Mucosa of rectum (tissue), 2 donors: ENCODE results near the gene TGFB1I1.

Source experiments
- H3K27ac ChIP-seq, 2 donors: one replicate each; pipeline ENCODE4 v1.7.0; 2013; ENCODE audit warnings: inconsistent platforms in 2 of 2, low read depth in 2 of 2, low read length in 2 of 2
- H3K27me3 ChIP-seq, 2 donors: one replicate each; pipeline ENCODE4 v1.7.0; 2013; ENCODE audit warnings: low read length in 2 of 2; ENCODE audit not compliant: control insufficient read depth in 2 of 2, insufficient read depth in 2 of 2
- H3K36me3 ChIP-seq, 2 donors: one replicate each; pipeline ENCODE4 v1.7.0; 2013; ENCODE audit warnings: low read length in 2 of 2; ENCODE audit not compliant: control insufficient read depth in 2 of 2, insufficient read depth in 2 of 2
- H3K4me1 ChIP-seq, 2 donors: one replicate each; pipeline ENCODE4 v1.7.0; 2013; ENCODE audit warnings: low read length in 2 of 2, mild to moderate bottlenecking in 1 of 2; ENCODE audit not compliant: control insufficient read depth in 2 of 2, insufficient read depth in 2 of 2
- H3K4me3 ChIP-seq, 2 donors: one replicate each; pipeline ENCODE4 v1.7.0; 2013; ENCODE audit warnings: low read length in 2 of 2
- H3K9ac ChIP-seq, 2 donors: one replicate each; pipeline ENCODE4 v1.7.0; 2013; ENCODE audit warnings: low read length in 2 of 2, low read depth in 1 of 2, mild to moderate bottlenecking in 1 of 2
- H3K9me3 ChIP-seq, 2 donors: one replicate each; pipeline ENCODE4 v1.7.0; 2013; ENCODE audit warnings: low read length in 2 of 2; ENCODE audit not compliant: control insufficient read depth in 2 of 2
- donor health status: healthy.
- donor health status: Normal muscosa, but diverticular disease.

The TGFB1I1 gene

GRCh38 chr16:31487071-31487719 lies 15.2 kb downstream of the TGFB1I1 start:
- Histone ChIP-seq H3K27me3 (no peaks in the 10 kb centered on the region), H3K9me3 (no peaks in the 10 kb centered on the region), H3K36me3 (peaks cover 1 to 14% of the 10 kb centered on the region in 2 donors), H3K9ac (peak overlapping the region; percentile 60 to 67), H3K4me1 (peaks cover 18 to 22% of the 10 kb centered on the region in 2 donors), H3K4me3 (peak overlapping the region; percentile 69 to 77), H3K27ac (peak overlapping the region in 1 of 2 donors; percentile 43)

GRCh38 chr16:31487720-31488467 lies 15.9 kb downstream of the TGFB1I1 start:
- H3K9ac ChIP-seq: peak overlapping the region; percentile 60 to 67
- H3K36me3 ChIP-seq: peaks cover 8 to 21% of the 10 kb centered on the region in 2 donors
- H3K27me3 ChIP-seq: no peaks in the 10 kb centered on the region
- H3K27ac ChIP-seq: peak overlapping the region in 1 of 2 donors; percentile 43
- peaks cover 18 to 22% of the 10 kb centered on the region in 2 donors for H3K4me1 ChIP-seq
- peak overlapping the region; percentile 69 to 77 for H3K4me3 ChIP-seq
- no peaks in the 10 kb centered on the region for H3K9me3 ChIP-seq

GRCh38 chr16:31488468-31489297 lies 16.7 kb downstream of the TGFB1I1 start:
- H3K9ac ChIP-seq: peak overlapping the region in 1 of 2 donors; percentile 67
- H3K4me1 ChIP-seq: peaks cover 18 to 22% of the 10 kb centered on the region in 2 donors
- H3K36me3 ChIP-seq: peaks cover 16 to 29% of the 10 kb centered on the region in 2 donors
- H3K4me3 ChIP-seq: peak overlapping the region; percentile 69 to 77
- no peak overlapping the region for H3K27ac ChIP-seq
- no peaks in the 10 kb centered on the region for H3K27me3 ChIP-seq
- no peaks in the 10 kb centered on the region for H3K9me3 ChIP-seq

- peaks cover 19 to 31% of the 10 kb centered on the region in 2 donors for H3K36me3 ChIP-seq
- no peak overlapping the region for H3K4me3 ChIP-seq
- H3K9me3 ChIP-seq: no peaks in the 10 kb centered on the region
Observed at GRCh38 chr16:31489298-31489564, 17.3 kb downstream of the TGFB1I1 start.

GRCh38 chr16:31489616-31490584 lies 17.9 kb downstream of the TGFB1I1 start:
- no peak overlapping the region for H3K9ac ChIP-seq

More at GRCh38 chr16:31489298-31489564, 17.3 kb downstream of the TGFB1I1 start:
- Histone ChIP-seq H3K4me1 (peaks cover 18 to 22% of the 10 kb centered on the region in 2 donors), H3K9ac (no peak overlapping the region), H3K27me3 (no peaks in the 10 kb centered on the region), H3K27ac (no peak overlapping the region)

GRCh38 chr16:31491778-31492418 lies 19.9 kb downstream of the TGFB1I1 start:
- H3K9ac ChIP-seq: no peak overlapping the region
- H3K9me3 ChIP-seq: no peaks in the 10 kb centered on the region
- no peak overlapping the region for H3K4me3 ChIP-seq
- H3K4me1 ChIP-seq: peaks cover 12 to 15% of the 10 kb centered on the region in 2 donors
- no peaks in the 10 kb centered on the region for H3K27me3 ChIP-seq
- H3K27ac ChIP-seq: no peak overlapping the region
- H3K36me3 ChIP-seq: peaks cover 30 to 51% of the 10 kb centered on the region in 2 donors

More at GRCh38 chr16:31489616-31490584, 17.9 kb downstream of the TGFB1I1 start:
- Histone ChIP-seq H3K27me3 (no peaks in the 10 kb centered on the region), H3K36me3 (peaks cover 19 to 33% of the 10 kb centered on the region in 2 donors), H3K27ac (no peak overlapping the region), H3K4me1 (peaks cover 15 to 16% of the 10 kb centered on the region in 2 donors), H3K4me3 (no peak overlapping the region), H3K9me3 (no peaks in the 10 kb centered on the region)

- Histone ChIP-seq H3K9ac (no peak overlapping the region), H3K27me3 (no peaks in the 10 kb centered on the region), H3K4me3 (no peak overlapping the region), H3K27ac (no peak overlapping the region), H3K4me1 (no peaks in the 10 kb centered on the region), H3K9me3 (no peaks in the 10 kb centered on the region), H3K36me3 (peaks cover 42 to 65% of the 10 kb centered on the region in 2 donors)
Observed at GRCh38 chr16:31493506-31494125, 21.7 kb downstream of the TGFB1I1 start.

- Histone ChIP-seq H3K9me3 (no peaks in the 10 kb centered on the region), H3K36me3 (peaks cover 48 to 73% of the 10 kb centered on the region in 2 donors), H3K27ac (no peak overlapping the region), H3K27me3 (no peaks in the 10 kb centered on the region), H3K9ac (no peak overlapping the region), H3K4me3 (no peak overlapping the region), H3K4me1 (no peaks in the 10 kb centered on the region)
Observed at GRCh38 chr16:31496670-31497069, 24.7 kb downstream of the TGFB1I1 start.

- no peaks in the 10 kb centered on the region for H3K4me1 ChIP-seq
- H3K27ac ChIP-seq: no peak overlapping the region
- H3K4me3 ChIP-seq: no peak overlapping the region
- H3K27me3 ChIP-seq: no peaks in the 10 kb centered on the region
- H3K9ac ChIP-seq: no peak overlapping the region
- H3K36me3 ChIP-seq: peaks cover 34 to 56% of the 10 kb centered on the region in 2 donors
- H3K9me3 ChIP-seq: no peaks in the 10 kb centered on the region
Observed at GRCh38 chr16:31498493-31498892, 26.5 kb downstream of the TGFB1I1 start.
